NCI-H510A treated with DMSO at 0.1 percent for 48 hours (cell line): ENCODE data around the gene MTA1.

Experiments used
- DNase-seq: peaks from one replicate; lab custom pipeline; 2025; lab: John Stamatoyannopoulos, UW

MTA1 gene

GRCh38 chr14:105445901-105446845 lies 26.5 kb downstream of the MTA1 start:
- no peak for DNase-seq

GRCh38 chr14:105446971-105447370 lies 27.3 kb downstream of the MTA1 start:
- no peak for DNase-seq

GRCh38 chr14:105447651-105448640 lies 28.3 kb downstream of the MTA1 start:
- DNase-seq: no peak

- DNase-seq: peak; percentile 16
Measured at GRCh38 chr14:105448706-105449111, 29.1 kb downstream of the MTA1 start.

GRCh38 chr14:105449276-105450122 lies 29.9 kb downstream of the MTA1 start:
- DNase-seq: no peak

GRCh38 chr14:105450123-105450505 lies 30.5 kb downstream of the MTA1 start:
- DNase-seq: no peak

- no peak for DNase-seq
Measured at GRCh38 chr14:105450864-105451720, 31.5 kb downstream of the MTA1 start.

GRCh38 chr14:105452963-105453362 lies 33.3 kb downstream of the MTA1 start:
- DNase-seq: no peak

- no peak for DNase-seq
Measured at GRCh38 chr14:105453847-105454246, 34.2 kb downstream of the MTA1 start.

- no peak for DNase-seq
Measured at GRCh38 chr14:105455086-105455640, 35.5 kb downstream of the MTA1 start.

- DNase-seq: no peak
Measured at GRCh38 chr14:105455766-105456660, 36.4 kb downstream of the MTA1 start.

GRCh38 chr14:105456736-105457617 lies 37.4 kb downstream of the MTA1 start:
- DNase-seq: no peak

- DNase-seq: no peak
Measured at GRCh38 chr14:105458010-105458409, 38.4 kb downstream of the MTA1 start.

GRCh38 chr14:105458571-105458970 lies 38.9 kb downstream of the MTA1 start:
- no peak for DNase-seq

GRCh38 chr14:105460116-105460515 lies 40.5 kb downstream of the MTA1 start:
- no peak for DNase-seq

- DNase-seq: no peak
Measured at GRCh38 chr14:105460616-105461015, 41.0 kb downstream of the MTA1 start.

- DNase-seq: no peak
Measured at GRCh38 chr14:105461903-105462302, 42.3 kb downstream of the MTA1 start.

- no peak for DNase-seq
Measured at GRCh38 chr14:105464501-105464900, 44.9 kb downstream of the MTA1 start.
